OCI-LY3 (cell line): Measurements from ENCODE around the gene BCL2L15.

Source experiments
- H2AFZ ChIP-seq: fragments of 200-600, 300-600 bp; shearing (Covaris generic); 2 replicates; pipeline ENCODE4 v1.6.0; 2014; ENCODE audit warnings: antibody characterized with exemption, low read depth, low read length
- H3K27ac ChIP-seq: fragments of 200-600, 300-600 bp; sonication (generic); 2 replicates; pipeline ENCODE4 v1.5.1; 2014; ENCODE audit warnings: mild to moderate bottlenecking, low read length, moderate library complexity, mixed read lengths
- H3K27me3 ChIP-seq: fragments of 200-600, 300-600 bp; sonication (generic); 2 replicates; pipeline ENCODE4 v1.6.1; 2014; ENCODE audit warnings: low read depth, low read length, mixed read lengths
- H3K36me3 ChIP-seq: fragments of 200-600, 300-600 bp; sonication (generic); replicated peaks from 2 replicates; pipeline ENCODE3; 2014; ENCODE audit warnings: low read depth, low read length, mixed read lengths
- H3K4me1 ChIP-seq: fragments of 300-600, 200-600 bp; sonication (generic); 2 replicates; pipeline ENCODE4 v1.6.1; 2014; ENCODE audit warnings: low read length, mixed read lengths
- H3K4me2 ChIP-seq: fragments of 200-600, 300-600 bp; sonication (generic); 2 replicates; pipeline ENCODE4 v1.6.1; 2014; ENCODE audit warnings: low read length, mixed read lengths
- H3K4me3 ChIP-seq: fragments of 300-600, 200-600 bp; sonication (generic); 2 replicates; pipeline ENCODE4 v1.5.1; 2014; ENCODE audit warnings: antibody characterized with exemption, mild to moderate bottlenecking, low read length, moderate library complexity
- H3K79me2 ChIP-seq: fragments of 300-600, 200-600 bp; shearing (Covaris generic); 2 replicates; pipeline ENCODE4 v1.6.1; 2014; ENCODE audit warnings: mild to moderate bottlenecking, low read length, mixed read lengths
- H3K9ac ChIP-seq: fragments of 300-600, 200-600 bp; shearing (Covaris generic); 2 replicates; pipeline ENCODE4 v1.6.0; 2014; ENCODE audit warnings: mild to moderate bottlenecking, low read length, moderate library complexity
- H3K9me3 ChIP-seq: fragments of 200-600, 300-600 bp; shearing (Covaris generic); 2 replicates; pipeline ENCODE4 v1.6.1; 2014; ENCODE audit warnings: low read length, mixed read lengths; ENCODE audit not compliant: insufficient read depth
- H4K20me1 ChIP-seq: fragments of 200-600, 300-600 bp; sonication (generic); 2 replicates; pipeline ENCODE4 v1.6.1; 2016; ENCODE audit warnings: low read length, mixed read lengths; ENCODE audit not compliant: insufficient read depth
- EZH2phosphoT487 ChIP-seq: fragments of 200-600 bp; shearing (Covaris generic); IDR thresholded peaks from 2 replicates; pipeline ENCODE4 v1.6.1; 2018; ENCODE audit warnings: antibody characterized with exemption, mixed run types, low read depth
- TF ChIP-seq, protein P1 (sequence below): fragments of 200-600, 300-600 bp; sonication (generic); IDR thresholded peaks from 2 replicates; pipeline ENCODE4 v1.5.1; 2014; ENCODE audit warnings: antibody characterized with exemption, low read length, low read depth

Gene BCL2L15

GRCh38 chr1:113849072-113849471, 38.3 kb downstream of the BCL2L15 start:
- TF ChIP-seq EZH2phosphoT487 = no peak
- TF ChIP-seq, protein P1, sequence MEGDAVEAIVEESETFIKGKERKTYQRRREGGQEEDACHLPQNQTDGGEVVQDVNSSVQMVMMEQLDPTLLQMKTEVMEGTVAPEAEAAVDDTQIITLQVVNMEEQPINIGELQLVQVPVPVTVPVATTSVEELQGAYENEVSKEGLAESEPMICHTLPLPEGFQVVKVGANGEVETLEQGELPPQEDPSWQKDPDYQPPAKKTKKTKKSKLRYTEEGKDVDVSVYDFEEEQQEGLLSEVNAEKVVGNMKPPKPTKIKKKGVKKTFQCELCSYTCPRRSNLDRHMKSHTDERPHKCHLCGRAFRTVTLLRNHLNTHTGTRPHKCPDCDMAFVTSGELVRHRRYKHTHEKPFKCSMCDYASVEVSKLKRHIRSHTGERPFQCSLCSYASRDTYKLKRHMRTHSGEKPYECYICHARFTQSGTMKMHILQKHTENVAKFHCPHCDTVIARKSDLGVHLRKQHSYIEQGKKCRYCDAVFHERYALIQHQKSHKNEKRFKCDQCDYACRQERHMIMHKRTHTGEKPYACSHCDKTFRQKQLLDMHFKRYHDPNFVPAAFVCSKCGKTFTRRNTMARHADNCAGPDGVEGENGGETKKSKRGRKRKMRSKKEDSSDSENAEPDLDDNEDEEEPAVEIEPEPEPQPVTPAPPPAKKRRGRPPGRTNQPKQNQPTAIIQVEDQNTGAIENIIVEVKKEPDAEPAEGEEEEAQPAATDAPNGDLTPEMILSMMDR = no peak
- no peaks in the 10 kb centered on the region for H4K20me1 ChIP-seq
- no peaks in the 10 kb centered on the region for H3K9me3 ChIP-seq
- no peak overlapping the region for H3K9ac ChIP-seq
- no peaks in the 10 kb centered on the region for H3K79me2 ChIP-seq
- no peak overlapping the region for H2AFZ ChIP-seq
- no peak overlapping the region for H3K27ac ChIP-seq
- peaks cover 13% of the 10 kb centered on the region for H3K36me3 ChIP-seq
- peaks cover 8% of the 10 kb centered on the region for H3K4me1 ChIP-seq
- H3K27me3 ChIP-seq = no peaks in the 10 kb centered on the region
- no peak overlapping the region for H3K4me2 ChIP-seq
- no peak overlapping the region for H3K4me3 ChIP-seq

DNA sequence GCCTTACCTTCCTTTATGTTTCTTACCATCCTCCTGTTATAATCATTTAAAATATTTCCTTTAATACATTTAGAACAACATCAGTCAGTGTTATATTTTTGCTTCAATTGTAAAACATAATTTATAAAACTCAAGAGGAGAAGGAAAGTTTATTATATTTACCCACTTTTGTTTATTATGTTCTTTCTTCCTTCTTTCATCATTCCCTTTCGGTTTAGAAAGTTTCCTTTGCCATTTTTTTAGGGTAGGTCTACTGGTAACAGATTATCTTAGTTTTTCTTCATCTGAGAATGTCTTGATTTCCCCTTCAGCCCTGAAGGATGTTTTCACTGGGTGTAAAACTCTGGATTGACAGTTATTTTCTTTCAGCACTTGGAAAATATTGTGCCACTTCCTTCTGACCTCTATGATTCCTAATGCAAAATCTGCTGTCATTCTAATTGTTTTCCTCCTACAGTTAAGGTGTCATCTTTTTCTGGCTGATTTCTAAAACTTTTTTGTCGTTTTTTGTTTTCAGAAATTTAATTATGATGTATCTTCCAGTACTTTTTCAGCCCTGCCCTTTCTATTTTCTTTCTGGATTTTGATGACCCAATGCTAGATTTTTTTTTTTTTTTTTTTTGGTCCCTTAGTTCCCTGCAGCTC, 40.9 kb downstream of the BCL2L15 start:
- Histone ChIP-seq H3K79me2 (no peaks in the 10 kb centered on the region), H3K27me3 (no peaks in the 10 kb centered on the region), H3K9ac (no peak overlapping the region), H3K27ac (no peak overlapping the region), H3K4me1 (peaks cover 6% of the 10 kb centered on the region), H3K9me3 (no peaks in the 10 kb centered on the region), H2AFZ (no peak overlapping the region), H4K20me1 (no peaks in the 10 kb centered on the region), H3K36me3 (peaks cover 13% of the 10 kb centered on the region), H3K4me3 (no peak overlapping the region), H3K4me2 (no peak overlapping the region)
- no peak for TF ChIP-seq EZH2phosphoT487
- TF ChIP-seq, protein P1 = no peak

- Histone ChIP-seq H3K9me3 (no peaks in the 10 kb centered on the region), H4K20me1 (no peaks in the 10 kb centered on the region), H3K4me2 (no peak overlapping the region), H3K4me3 (no peak overlapping the region), H3K9ac (no peak overlapping the region), H3K4me1 (no peaks in the 10 kb centered on the region), H3K27me3 (no peaks in the 10 kb centered on the region), H3K36me3 (no peaks in the 10 kb centered on the region), H2AFZ (no peak overlapping the region), H3K79me2 (no peaks in the 10 kb centered on the region), H3K27ac (no peak overlapping the region)
- TF ChIP-seq, protein P1 = no peak
- no peak for TF ChIP-seq EZH2phosphoT487
Observed at GRCh38 chr1:113836534-113836933, 50.8 kb downstream of the BCL2L15 start.

- Histone ChIP-seq H3K4me3 (no peak overlapping the region), H3K9me3 (no peaks in the 10 kb centered on the region), H2AFZ (no peak overlapping the region), H3K27ac (no peak overlapping the region), H3K4me1 (no peaks in the 10 kb centered on the region), H3K79me2 (no peaks in the 10 kb centered on the region), H3K9ac (no peak overlapping the region), H3K36me3 (no peaks in the 10 kb centered on the region), H3K4me2 (no peak overlapping the region), H3K27me3 (no peaks in the 10 kb centered on the region), H4K20me1 (no peaks in the 10 kb centered on the region)
- TF ChIP-seq, protein P1 = peak; percentile 51
- TF ChIP-seq EZH2phosphoT487 = no peak
Observed at GRCh38 chr1:113835686-113836290, 51.6 kb downstream of the BCL2L15 start.
